K562 (cell line): Measurements from ENCODE around the gene PIK3CG. TPM values are rescaled to one million over a fixed set of nuclear protein-coding genes. Genes with fewer than 3 reads are reported as not detected.

Experiments used
- BRD9 ChIP-seq: fragments of 450-650 bp; IDR thresholded peaks from 2 replicates; pipeline ENCODE4 v1.6.1; 2018; ENCODE audit warnings: low read depth; ENCODE audit not compliant: partially characterized antibody
- C11orf30 ChIP-seq: fragments of 450-650 bp; IDR thresholded peaks from 2 replicates; pipeline ENCODE4 v1.6.1; 2016; ENCODE audit warnings: low read depth, mild to moderate bottlenecking
- LCOR ChIP-seq: sonication (generic); formaldehyde crosslinking; IDR thresholded peaks from 2 replicates; pipeline ENCODE4 v1.8.0; 2022; ENCODE audit warnings: mild to moderate bottlenecking, missing genetic modification reagents
- MCM5 ChIP-seq: fragments of 450-650 bp; IDR thresholded peaks from 2 replicates; pipeline ENCODE4 v1.6.1; 2016; ENCODE audit warnings: low read depth
- OTX1 ChIP-seq: fragments of 450-650 bp; formaldehyde crosslinking; IDR thresholded peaks from 2 replicates; pipeline ENCODE4 v1.4.0; 2022; ENCODE audit warnings: mild to moderate bottlenecking
- SMC3 ChIP-seq: conservative IDR thresholded peaks from 2 replicates; pipeline ENCODE4 v1.6.1; 2011; ENCODE audit warnings: low read depth, low read length, improper control_type of control experiment; ENCODE audit not compliant: insufficient read depth
- polyA plus RNA-seq, 8 experiments: library from polyadenylated mRNA; depleted of rRNA in 4 of 8; stranded (reverse) in 5 of 8; unstranded in 3 of 8; fragments of >200 nt; fragmentation: Nextera tagmentation in 2 of 8; fragmentation: Illumina TruSeq in 1 of 8; extraction: Ambion mirVana in 2 of 8; extraction: Trizol in 1 of 8; gene quantifications; 2 replicates each; pipeline versions ENCODE4 v1.2.1 to v1.2.3, GENCODE V29; 2011 to 2014; ENCODE audit warnings: inconsistent platforms in 1 of 8, missing spikeins in 1 of 8
- total RNA-seq, 7 experiments: library from RNA; depleted of rRNA in 6 of 7; stranded (reverse); fragments of >200 nt in 6 of 7; fragmentation: Illumina TruSeq in 2 of 7; extraction: Trizol in 2 of 7; gene quantifications; 2 replicates each; pipeline versions ENCODE4 v1.2.1 to v1.2.3, GENCODE V29; 2011 to 2021; ENCODE audit warnings: low replicate concordance in 1 of 7
- TF ChIP-seq, protein P1 (sequence below), 2 experiments: IDR thresholded peaks in 1 of 2; conservative IDR thresholded peaks in 1 of 2; 2 replicates each; pipeline ENCODE4 v1.6.1; 2016; ENCODE audit warnings: low read depth in 2 of 2, mild to moderate bottlenecking in 1 of 2, missing compliant biosample characterization in 1 of 2, missing genetic modification characterization in 1 of 2, moderate library complexity in 1 of 2
- TF ChIP-seq, protein P2 (sequence below): fragments of 450-650 bp; IDR thresholded peaks from 2 replicates; pipeline ENCODE4 v1.6.1; 2017; ENCODE audit warnings: antibody characterized with exemption, mild to moderate bottlenecking
- TF ChIP-seq, protein P3 (sequence below), 2 experiments: fragments of 450-650 bp in 1 of 2; sonication (generic) in 1 of 2; formaldehyde crosslinking in 1 of 2; IDR thresholded peaks in 1 of 2; conservative IDR thresholded peaks in 1 of 2; 2 replicates each; pipeline versions ENCODE4 v1.6.1 to v1.8.1; 2016 to 2023; ENCODE audit warnings: mild to moderate bottlenecking in 2 of 2, moderate library complexity in 2 of 2, inconsistent platforms in 1 of 2, missing genetic modification reagents in 1 of 2
- TF ChIP-seq, protein P4 (sequence below): fragments of 450-650 bp; formaldehyde crosslinking; IDR thresholded peaks from 2 replicates; pipeline ENCODE4 v1.4.0; 2020; ENCODE audit warnings: mild to moderate bottlenecking, moderate library complexity
- TF ChIP-seq, protein P5 (sequence below): fragments of 450-650 bp; IDR thresholded peaks from 2 replicates; pipeline ENCODE4 v1.6.1; 2014; ENCODE audit warnings: low read depth, mild to moderate bottlenecking, moderate library complexity, borderline replicate concordance
- TF ChIP-seq, protein P6 (sequence below), 3 experiments: IDR thresholded peaks in 2 of 3; conservative IDR thresholded peaks in 1 of 3; 2 replicates each; pipeline ENCODE4 v1.5.1; 2011 to 2012; ENCODE audit warnings: low read length in 3 of 3, mild to moderate bottlenecking in 3 of 3, control low read depth in 2 of 3, improper control_type of control experiment in 1 of 3, inconsistent platforms in 1 of 3, low read depth in 1 of 3, mixed read lengths in 1 of 3, moderate library complexity in 1 of 3; ENCODE audit not compliant: insufficient read depth in 2 of 3

The PIK3CG gene
- total and polyA plus RNA-seq, 9 of the 15 experiments (the other 6 are each of a cell fraction or from before 2014, with no cell fraction given), result 5.3 to 42.5 (median 29.0) TPM

DNA sequence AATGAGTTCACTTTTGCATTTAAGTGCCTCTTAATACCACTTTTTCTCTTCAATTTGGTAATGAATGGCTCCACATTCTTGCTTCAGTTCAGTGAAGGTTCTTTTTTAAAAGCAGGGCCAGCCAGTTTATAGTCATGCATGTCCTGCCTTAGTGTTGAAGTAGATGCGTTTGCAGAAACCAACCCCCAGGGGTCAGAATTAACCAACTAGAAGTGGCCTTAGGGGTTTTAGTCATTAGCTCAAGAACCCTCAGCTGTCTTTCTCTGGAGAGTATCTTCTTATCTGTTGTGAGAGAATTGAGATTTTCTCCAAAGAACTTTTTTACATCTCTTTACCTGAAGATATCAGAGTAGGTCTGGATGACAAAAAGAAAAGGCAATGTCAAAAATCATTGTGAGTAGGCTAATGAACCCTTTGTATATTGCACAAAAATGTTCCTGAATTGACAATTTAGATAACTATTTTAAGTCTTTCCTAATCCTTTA lies 82.2 kb downstream of the PIK3CG start (continued):
- TF ChIP-seq, protein P1, sequence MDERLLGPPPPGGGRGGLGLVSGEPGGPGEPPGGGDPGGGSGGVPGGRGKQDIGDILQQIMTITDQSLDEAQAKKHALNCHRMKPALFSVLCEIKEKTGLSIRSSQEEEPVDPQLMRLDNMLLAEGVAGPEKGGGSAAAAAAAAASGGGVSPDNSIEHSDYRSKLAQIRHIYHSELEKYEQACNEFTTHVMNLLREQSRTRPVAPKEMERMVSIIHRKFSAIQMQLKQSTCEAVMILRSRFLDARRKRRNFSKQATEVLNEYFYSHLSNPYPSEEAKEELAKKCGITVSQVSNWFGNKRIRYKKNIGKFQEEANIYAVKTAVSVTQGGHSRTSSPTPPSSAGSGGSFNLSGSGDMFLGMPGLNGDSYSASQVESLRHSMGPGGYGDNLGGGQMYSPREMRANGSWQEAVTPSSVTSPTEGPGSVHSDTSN (CRISPR knock-in tag; IDR thresholded peaks at IDR 0.05; ENCODE audit: low read depth), result no peak
- TF ChIP-seq, protein P1 (tag; conservative IDR thresholded peaks at IDR 0.05; ENCODE audit: low read depth), result peak; percentile 53; the same call in 1 of the 2 replicates
- TF ChIP-seq, protein P2, sequence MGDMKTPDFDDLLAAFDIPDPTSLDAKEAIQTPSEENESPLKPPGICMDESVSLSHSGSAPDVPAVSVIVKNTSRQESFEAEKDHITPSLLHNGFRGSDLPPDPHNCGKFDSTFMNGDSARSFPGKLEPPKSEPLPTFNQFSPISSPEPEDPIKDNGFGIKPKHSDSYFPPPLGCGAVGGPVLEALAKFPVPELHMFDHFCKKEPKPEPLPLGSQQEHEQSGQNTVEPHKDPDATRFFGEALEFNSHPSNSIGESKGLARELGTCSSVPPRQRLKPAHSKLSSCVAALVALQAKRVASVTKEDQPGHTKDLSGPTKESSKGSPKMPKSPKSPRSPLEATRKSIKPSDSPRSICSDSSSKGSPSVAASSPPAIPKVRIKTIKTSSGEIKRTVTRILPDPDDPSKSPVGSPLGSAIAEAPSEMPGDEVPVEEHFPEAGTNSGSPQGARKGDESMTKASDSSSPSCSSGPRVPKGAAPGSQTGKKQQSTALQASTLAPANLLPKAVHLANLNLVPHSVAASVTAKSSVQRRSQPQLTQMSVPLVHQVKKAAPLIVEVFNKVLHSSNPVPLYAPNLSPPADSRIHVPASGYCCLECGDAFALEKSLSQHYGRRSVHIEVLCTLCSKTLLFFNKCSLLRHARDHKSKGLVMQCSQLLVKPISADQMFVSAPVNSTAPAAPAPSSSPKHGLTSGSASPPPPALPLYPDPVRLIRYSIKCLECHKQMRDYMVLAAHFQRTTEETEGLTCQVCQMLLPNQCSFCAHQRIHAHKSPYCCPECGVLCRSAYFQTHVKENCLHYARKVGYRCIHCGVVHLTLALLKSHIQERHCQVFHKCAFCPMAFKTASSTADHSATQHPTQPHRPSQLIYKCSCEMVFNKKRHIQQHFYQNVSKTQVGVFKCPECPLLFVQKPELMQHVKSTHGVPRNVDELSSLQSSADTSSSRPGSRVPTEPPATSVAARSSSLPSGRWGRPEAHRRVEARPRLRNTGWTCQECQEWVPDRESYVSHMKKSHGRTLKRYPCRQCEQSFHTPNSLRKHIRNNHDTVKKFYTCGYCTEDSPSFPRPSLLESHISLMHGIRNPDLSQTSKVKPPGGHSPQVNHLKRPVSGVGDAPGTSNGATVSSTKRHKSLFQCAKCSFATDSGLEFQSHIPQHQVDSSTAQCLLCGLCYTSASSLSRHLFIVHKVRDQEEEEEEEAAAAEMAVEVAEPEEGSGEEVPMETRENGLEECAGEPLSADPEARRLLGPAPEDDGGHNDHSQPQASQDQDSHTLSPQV, result peak; percentile 72
- TF ChIP-seq LCOR (CRISPR knock-in tag) (peak; percentile 72; the same call in 1 of the 2 replicates), C11orf30 (peak; percentile 22; the same call in 1 of the 2 replicates), MCM5 (no peak), SMC3 (peak; percentile 100), OTX1 (CRISPR knock-in tag) (no peak; the same call in 1 of the 2 replicates), BRD9 (peak; percentile 83)
- TF ChIP-seq, protein P3, sequence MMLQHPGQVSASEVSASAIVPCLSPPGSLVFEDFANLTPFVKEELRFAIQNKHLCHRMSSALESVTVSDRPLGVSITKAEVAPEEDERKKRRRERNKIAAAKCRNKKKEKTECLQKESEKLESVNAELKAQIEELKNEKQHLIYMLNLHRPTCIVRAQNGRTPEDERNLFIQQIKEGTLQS (IDR thresholded peaks at IDR 0.05), result no peak
- TF ChIP-seq, protein P3 (CRISPR knock-in tag; conservative IDR thresholded peaks at IDR 0.05), result peak; percentile 20; the same call in 1 of the 2 replicates
- TF ChIP-seq, protein P4, sequence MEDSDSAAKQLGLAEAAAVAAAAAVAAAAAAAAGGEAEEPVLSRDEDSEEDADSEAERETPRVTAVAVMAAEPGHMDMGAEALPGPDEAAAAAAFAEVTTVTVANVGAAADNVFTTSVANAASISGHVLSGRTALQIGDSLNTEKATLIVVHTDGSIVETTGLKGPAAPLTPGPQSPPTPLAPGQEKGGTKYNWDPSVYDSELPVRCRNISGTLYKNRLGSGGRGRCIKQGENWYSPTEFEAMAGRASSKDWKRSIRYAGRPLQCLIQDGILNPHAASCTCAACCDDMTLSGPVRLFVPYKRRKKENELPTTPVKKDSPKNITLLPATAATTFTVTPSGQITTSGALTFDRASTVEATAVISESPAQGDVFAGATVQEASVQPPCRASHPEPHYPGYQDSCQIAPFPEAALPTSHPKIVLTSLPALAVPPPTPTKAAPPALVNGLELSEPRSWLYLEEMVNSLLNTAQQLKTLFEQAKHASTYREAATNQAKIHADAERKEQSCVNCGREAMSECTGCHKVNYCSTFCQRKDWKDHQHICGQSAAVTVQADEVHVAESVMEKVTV (CRISPR knock-in tag), result peak; percentile 100
- TF ChIP-seq, protein P5, sequence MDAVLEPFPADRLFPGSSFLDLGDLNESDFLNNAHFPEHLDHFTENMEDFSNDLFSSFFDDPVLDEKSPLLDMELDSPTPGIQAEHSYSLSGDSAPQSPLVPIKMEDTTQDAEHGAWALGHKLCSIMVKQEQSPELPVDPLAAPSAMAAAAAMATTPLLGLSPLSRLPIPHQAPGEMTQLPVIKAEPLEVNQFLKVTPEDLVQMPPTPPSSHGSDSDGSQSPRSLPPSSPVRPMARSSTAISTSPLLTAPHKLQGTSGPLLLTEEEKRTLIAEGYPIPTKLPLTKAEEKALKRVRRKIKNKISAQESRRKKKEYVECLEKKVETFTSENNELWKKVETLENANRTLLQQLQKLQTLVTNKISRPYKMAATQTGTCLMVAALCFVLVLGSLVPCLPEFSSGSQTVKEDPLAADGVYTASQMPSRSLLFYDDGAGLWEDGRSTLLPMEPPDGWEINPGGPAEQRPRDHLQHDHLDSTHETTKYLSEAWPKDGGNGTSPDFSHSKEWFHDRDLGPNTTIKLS, result peak; percentile 56; the same call in 1 of the 2 replicates
- TF ChIP-seq, protein P6, sequence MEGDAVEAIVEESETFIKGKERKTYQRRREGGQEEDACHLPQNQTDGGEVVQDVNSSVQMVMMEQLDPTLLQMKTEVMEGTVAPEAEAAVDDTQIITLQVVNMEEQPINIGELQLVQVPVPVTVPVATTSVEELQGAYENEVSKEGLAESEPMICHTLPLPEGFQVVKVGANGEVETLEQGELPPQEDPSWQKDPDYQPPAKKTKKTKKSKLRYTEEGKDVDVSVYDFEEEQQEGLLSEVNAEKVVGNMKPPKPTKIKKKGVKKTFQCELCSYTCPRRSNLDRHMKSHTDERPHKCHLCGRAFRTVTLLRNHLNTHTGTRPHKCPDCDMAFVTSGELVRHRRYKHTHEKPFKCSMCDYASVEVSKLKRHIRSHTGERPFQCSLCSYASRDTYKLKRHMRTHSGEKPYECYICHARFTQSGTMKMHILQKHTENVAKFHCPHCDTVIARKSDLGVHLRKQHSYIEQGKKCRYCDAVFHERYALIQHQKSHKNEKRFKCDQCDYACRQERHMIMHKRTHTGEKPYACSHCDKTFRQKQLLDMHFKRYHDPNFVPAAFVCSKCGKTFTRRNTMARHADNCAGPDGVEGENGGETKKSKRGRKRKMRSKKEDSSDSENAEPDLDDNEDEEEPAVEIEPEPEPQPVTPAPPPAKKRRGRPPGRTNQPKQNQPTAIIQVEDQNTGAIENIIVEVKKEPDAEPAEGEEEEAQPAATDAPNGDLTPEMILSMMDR (IDR thresholded peaks at IDR 0.05 in 2 of 3, conservative IDR thresholded peaks at IDR 0.05 in 1 of 3; ENCODE audit: insufficient read depth in 2 of 3, low read depth in 1 of 3, low read length in 3 of 3), result peak; percentile 92 to 99 (median 94)
